NCI-H1694 treated with DMSO at 0.1 percent for 48 hours (cell line): Measurements from ENCODE around the gene MARK2.

ENCODE experiments used
- DNase-seq: peaks from one replicate; lab custom pipeline; 2025; lab: John Stamatoyannopoulos, UW

MARK2 gene

DNA sequence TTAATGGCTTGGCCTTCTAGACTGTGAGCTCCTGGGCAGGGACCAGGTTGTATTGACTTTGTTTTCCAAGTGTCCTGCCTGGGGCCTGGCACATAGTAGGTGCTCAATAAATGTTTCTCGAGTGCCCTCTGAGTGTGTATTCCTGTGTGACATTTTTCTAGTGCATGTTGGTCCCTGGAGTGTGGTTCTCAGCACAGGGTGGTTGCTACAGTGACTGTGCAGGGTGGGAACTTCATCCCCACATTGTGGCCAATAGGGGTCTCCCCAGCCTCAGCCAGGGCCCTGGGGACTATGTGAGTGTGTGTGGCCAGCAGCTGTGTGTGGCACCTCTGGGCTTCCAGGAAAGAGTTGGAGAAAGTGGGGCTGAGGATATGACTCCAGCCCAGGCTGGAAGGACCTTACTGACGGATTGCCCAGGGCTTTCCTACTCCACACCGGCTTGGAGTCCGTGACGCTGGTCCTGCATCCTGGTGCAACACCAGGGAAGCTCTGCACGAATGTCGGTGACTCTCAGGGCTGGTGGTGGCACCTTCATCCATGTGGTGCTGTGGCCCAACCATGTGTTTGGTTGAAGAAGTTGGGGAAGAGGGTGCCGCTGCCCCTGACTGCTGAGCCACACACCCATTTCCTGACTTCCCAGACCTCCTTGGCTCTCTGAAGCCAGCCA is 9.0 kb upstream of the MARK2 start:
- peak; percentile 5 for DNase-seq

GRCh38 chr11:63831326-63831725 is 7.6 kb upstream of the MARK2 start:
- DNase-seq = no peak

GRCh38 chr11:63832336-63832735 is 6.6 kb upstream of the MARK2 start:
- DNase-seq = no peak

DNA sequence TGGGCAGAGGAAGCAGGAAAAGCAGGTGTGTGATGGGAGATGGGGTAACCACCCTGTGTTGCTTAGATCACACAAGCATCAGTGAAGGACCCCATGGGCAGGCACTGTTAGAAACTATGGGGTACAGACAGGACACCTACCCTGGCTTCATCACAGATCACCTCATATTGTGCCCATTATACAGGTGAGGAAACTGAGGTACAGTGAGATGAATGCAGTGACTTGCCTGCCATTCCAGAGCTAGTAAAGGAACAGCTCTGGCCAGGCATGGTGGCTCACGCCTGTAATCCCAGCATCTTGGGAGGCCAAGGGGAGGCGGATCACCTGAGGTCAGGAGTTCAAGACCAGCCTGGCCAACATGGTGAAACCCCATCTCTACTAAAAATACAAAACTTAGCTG is 5.9 kb upstream of the MARK2 start:
- DNase-seq = no peak

GRCh38 chr11:63834535-63835157 is 4.3 kb upstream of the MARK2 start:
- no peak for DNase-seq

- DNase-seq = no peak
Observed at GRCh38 chr11:63835158-63835545, 3.8 kb upstream of the MARK2 start.

DNA sequence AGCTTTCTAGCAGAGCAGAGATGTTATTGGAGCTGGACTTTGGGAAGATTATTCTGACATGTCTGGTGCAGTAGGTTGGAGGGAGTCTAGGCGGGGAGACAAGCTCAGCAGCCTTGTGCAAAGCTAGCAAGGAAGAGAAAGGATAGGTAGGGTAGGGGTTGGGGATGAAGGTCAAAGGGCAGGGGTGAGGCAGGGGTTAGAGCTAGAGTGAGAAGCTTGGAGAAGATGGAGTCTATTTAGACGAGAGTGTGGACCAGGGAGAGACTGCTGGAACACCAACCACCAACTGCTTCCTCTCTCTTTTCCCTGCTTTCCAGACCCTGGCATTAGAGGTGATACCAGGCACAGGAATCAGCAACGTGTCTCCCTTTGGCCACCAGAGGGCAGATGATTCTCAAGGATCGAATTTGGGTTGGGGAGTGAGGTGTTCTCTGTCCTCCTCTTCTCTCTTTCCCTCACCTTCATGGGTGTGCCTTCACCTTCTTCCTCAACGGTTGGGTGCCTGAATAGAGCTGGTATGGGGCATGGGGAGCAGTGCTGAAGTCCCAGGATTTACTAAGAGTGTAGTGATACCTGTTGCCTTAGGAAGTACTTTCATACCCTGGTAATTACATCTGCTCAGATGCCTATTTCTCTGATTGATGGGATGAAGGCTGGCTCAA is 1.8 kb upstream of the MARK2 start:
- DNase-seq = peak; percentile 67

GRCh38 chr11:63837739-63838138 is 1.2 kb upstream of the MARK2 start:
- no peak for DNase-seq

DNA sequence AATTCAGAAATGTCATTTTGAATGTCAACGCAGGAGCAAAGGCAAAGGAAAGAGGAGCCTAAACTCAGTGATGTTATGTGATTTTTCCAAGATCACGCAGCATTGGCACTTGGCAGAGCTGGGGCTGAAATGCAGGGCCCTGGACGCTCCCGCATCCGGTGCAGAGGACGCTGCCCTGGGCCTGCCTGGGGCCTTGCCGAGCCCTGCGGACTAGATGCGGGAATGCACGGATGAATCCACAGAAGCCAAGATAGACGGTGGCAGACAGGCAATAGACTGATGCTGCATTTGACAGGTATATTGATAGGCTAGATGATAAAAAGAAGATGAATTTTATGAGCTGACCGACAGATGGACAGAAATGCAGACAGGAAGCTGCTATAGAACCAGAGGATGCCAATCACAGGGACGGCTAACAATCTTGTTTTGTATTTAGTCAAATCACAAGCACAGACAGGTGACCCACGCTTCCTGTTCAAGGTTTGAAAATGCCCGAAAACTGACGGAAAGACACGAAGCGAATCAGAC is 696 bp upstream of the MARK2 start:
- DNase-seq = no peak

GRCh38 chr11:63839508-63840355 is 822 bp downstream of the MARK2 start:
- no peak for DNase-seq

GRCh38 chr11:63840356-63841060 is 1.6 kb downstream of the MARK2 start:
- no peak for DNase-seq

DNA sequence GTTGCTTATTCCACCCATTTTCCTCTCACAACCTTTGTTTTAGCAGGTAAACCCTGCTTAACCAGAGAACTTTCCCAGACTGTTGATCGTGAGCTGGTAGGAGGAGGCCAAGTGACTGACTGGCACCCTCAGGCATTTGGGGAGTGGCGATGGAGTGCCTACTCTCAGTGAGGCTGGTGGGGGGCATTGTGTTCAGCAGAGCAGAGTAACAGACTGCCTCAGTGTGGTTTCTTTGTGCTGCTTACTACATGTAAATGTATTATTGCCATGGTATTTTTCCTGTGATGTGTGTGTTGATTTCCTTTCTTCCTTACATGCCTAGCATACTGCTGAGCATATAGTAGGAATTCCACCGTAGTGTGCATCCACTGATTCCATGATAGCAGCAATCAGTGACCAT is 2.6 kb downstream of the MARK2 start:
- no peak for DNase-seq

- DNase-seq = no peak
Observed at GRCh38 chr11:63843041-63843440, 4.1 kb downstream of the MARK2 start.

DNA sequence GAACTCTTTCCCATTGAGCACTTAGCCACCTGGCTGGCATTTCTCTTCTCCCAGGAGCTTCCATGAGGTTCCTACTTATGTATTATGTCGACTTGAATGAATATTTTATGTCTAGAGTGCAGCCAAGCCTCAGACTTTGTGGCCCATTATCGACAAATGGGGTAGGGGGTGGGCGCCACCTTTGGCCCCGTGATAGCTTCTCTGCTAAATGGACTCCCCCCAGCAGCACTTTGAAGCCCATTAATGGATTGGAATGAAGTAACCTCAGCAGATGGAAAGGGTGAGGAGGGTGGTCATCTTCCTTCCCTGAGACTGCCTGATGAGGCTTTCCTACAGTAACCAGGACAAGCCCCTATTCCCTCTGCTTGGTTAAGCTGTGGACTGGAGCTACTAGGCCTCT is 5.9 kb downstream of the MARK2 start:
- no peak for DNase-seq

GRCh38 chr11:63845303-63845702 is 6.4 kb downstream of the MARK2 start:
- no peak for DNase-seq

DNA sequence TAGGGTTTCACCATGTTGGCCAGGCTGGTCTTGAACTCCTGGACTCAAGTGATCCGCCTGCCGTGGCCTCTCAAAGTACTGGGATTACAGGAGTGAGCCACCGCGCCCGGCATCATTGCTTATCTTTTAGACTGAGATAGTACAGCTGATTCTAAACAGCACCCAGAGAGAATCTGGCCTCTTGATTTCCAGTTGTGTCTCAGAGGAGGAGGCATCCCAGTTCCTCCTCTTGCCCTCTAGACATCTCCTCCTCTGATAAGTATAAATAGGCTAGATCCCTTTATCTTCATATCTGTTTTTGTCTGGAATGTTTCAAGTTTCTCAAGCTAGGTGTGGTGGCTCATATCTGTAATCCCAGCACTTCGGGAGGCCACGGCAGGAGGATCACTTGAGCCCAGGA is 7.0 kb downstream of the MARK2 start:
- DNase-seq = no peak

GRCh38 chr11:63846897-63847296 is 8.0 kb downstream of the MARK2 start:
- DNase-seq = no peak

- no peak for DNase-seq
Observed at GRCh38 chr11:63847363-63847762, 8.5 kb downstream of the MARK2 start.

- no peak for DNase-seq
Observed at GRCh38 chr11:63849691-63850090, 10.8 kb downstream of the MARK2 start.

GRCh38 chr11:63850920-63851319 is 12.0 kb downstream of the MARK2 start:
- no peak for DNase-seq

DNA sequence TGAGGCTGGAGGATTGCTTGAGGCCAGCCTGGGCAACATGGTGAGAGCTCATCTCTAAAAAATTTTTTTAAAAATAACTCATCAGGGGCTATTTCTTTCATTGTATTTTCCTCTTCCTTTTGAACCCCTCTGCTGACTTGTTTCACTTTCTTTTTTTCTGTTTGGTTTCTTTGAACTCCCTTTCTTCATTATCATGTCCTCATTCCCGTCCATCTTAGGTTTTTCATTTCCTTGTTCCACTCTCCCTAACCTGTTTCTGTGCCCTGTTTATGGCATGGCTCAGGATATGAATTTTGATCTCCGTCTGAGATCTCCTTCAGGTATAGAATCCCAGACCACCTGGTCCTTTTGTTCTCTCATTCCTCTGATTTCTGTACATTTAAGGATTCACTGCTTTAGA is 12.5 kb downstream of the MARK2 start:
- DNase-seq = no peak

DNA sequence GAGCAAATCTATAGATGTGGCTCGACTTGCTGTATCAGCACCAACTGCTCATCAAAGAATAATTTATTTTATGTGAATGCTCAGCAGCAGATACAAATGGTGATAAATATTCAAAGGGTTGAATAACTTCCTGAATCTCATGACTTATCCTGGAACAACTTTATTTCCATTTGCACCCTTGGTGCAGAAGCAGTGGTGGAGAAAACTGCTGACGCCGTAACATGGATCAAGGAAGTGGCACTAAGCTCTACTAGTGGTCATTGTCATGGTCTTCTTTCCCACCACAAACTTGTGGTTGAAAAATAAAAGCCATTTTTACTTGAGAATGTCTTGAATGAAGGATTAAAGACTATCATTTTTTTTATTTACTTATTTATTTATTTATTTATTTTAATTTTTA is 14.6 kb downstream of the MARK2 start:
- no peak for DNase-seq
